ENCODE measurements around the gene NUDT16L1.
"Not testable (repeated sequence)": the region's sequence is repeated elsewhere in the genome, so short reads cannot be mapped to it uniquely, and the experiment has no call there.

Gene NUDT16L1

GRCh38 chr16:4723071-4723767 lies 29.9 kb downstream of the NUDT16L1 start:
- DNase-seq (ENCODE audit: low read depth): no peak

- no peak for DNase-seq (ENCODE audit: low read depth)
Observed at GRCh38 chr16:4724661-4725270, 31.4 kb downstream of the NUDT16L1 start.

- no peak for DNase-seq (ENCODE audit: low read depth)
Observed at GRCh38 chr16:4726616-4727015, 33.3 kb downstream of the NUDT16L1 start.

- DNase-seq (ENCODE audit: low read depth): no peak
Observed at GRCh38 chr16:4728676-4729075, 35.3 kb downstream of the NUDT16L1 start.

- DNase-seq (ENCODE audit: low read depth): no peak
Observed at GRCh38 chr16:4729876-4730275, 36.5 kb downstream of the NUDT16L1 start.

GRCh38 chr16:4733211-4733742 lies 39.9 kb downstream of the NUDT16L1 start:
- no peak for DNase-seq (ENCODE audit: low read depth)

- no peak for DNase-seq (ENCODE audit: low read depth)
Observed at GRCh38 chr16:4733747-4734062, 40.3 kb downstream of the NUDT16L1 start.

GRCh38 chr16:4734063-4734729 lies 40.8 kb downstream of the NUDT16L1 start, which contains the start of the genes ANKS3 and DNAAF8:
Gene ANKS3 (minus strand): TSS chr16:4734271. CDS start chr16:4730149, 4,122 bp downstream.
Gene DNAAF8 (plus strand): TSS chr16:4734537. CDS start chr16:4736515, 1,978 bp downstream.
- DNase-seq (ENCODE audit: low read depth): peak; percentile 76

GRCh38 chr16:4734730-4735535 lies 41.6 kb downstream of the NUDT16L1 start:
- DNase-seq (ENCODE audit: low read depth): peak; percentile 87

- DNase-seq (ENCODE audit: low read depth): no peak
Observed at GRCh38 chr16:4736546-4736945, 43.2 kb downstream of the NUDT16L1 start.

GRCh38 chr16:4737545-4737944 lies 44.2 kb downstream of the NUDT16L1 start:
- DNase-seq (ENCODE audit: low read depth): no peak

- DNase-seq (ENCODE audit: low read depth): not testable (repeated sequence)
Observed at GRCh38 chr16:4738370-4738769, 45.0 kb downstream of the NUDT16L1 start.

- DNase-seq (ENCODE audit: low read depth): no peak
Observed at GRCh38 chr16:4743226-4743878, 50.0 kb downstream of the NUDT16L1 start.

GRCh38 chr16:4744555-4745273 lies 51.4 kb downstream of the NUDT16L1 start:
- no peak for DNase-seq (ENCODE audit: low read depth)

- DNase-seq (ENCODE audit: low read depth): no peak
Observed at GRCh38 chr16:4745274-4745569, 51.9 kb downstream of the NUDT16L1 start.
